ENCODE results near the gene ZDHHC20. TPM values are rescaled to one million over a fixed set of nuclear protein-coding genes. Genes with fewer than 3 reads are reported as not detected.

Gene ZDHHC20
- total and polyA plus RNA-seq, 2 of the 4 experiments (the other 2 are of a cell fraction), result 16.1 to 72.4 TPM

DNA sequence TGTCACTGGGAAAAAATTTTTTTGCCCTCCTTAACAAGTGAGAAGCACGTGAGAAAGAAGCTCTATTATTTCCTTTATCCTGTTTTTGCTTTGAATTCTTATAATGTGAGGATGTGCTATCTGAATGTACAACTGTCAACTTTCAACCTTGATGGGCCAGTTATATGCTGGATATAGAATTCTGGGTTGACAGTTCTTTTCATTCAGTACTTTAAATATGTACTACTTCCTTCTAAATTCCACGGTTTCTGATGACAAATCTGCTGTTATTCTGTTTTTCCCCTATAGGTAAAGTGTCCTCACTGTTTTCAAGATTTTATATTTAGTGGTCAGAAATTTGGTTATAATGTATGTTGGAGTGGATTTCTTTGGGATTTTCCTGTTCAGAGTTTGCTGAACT, 29.9 kb downstream of the ZDHHC20 start:
- Histone ChIP-seq H2BK5ac (ENCODE audit: low read depth, low read length, poor library complexity, severe bottlenecking) (no peak overlapping the region), H3K9ac (ENCODE audit: low read depth, low read length) (no peak overlapping the region), H4K91ac (ENCODE audit: insufficient read depth, low read depth, low read length) (no peak overlapping the region), H3K27ac (ENCODE audit: insufficient read depth, low read length) (no peak overlapping the region), H3K79me1 (ENCODE audit: low read depth in 1 of 2, low read length in 2 of 2) (peaks cover 21 to 27% of the 10 kb centered on the region in 2 experiments), H3K9me3 (ENCODE audit: control insufficient read depth, insufficient read depth, low read length) (no peaks in the 10 kb centered on the region), H3K4me3 (ENCODE audit: insufficient read depth, low read depth, low read length) (no peak overlapping the region), H2AK5ac (ENCODE audit: low read depth, low read length) (no peak overlapping the region), H4K20me1 (ENCODE audit: insufficient read depth, low read length) (no peaks in the 10 kb centered on the region), H3K56ac (ENCODE audit: extremely low read depth, insufficient read depth, low read length) (no peak overlapping the region), H3K36me3 (ENCODE audit: control insufficient read depth, insufficient read depth, low read length) (no peaks in the 10 kb centered on the region), H2AFZ (replicated peaks; ENCODE audit: low read length, poor library complexity) (no peak overlapping the region), H3K4me2 (ENCODE audit: low read depth, low read length) (no peak overlapping the region), H4K8ac (ENCODE audit: low read depth in 2 of 2, low read length in 2 of 2) (no peak overlapping the region), H3K23ac (ENCODE audit: low read depth, low read length) (no peak overlapping the region), H2BK15ac (ENCODE audit: low read depth, low read length) (no peak overlapping the region), H3K9me1 (ENCODE audit: insufficient read depth, low read length) (no peaks in the 10 kb centered on the region), H3K27me3 (ENCODE audit: control insufficient read depth, insufficient read depth, low read length) (no peaks in the 10 kb centered on the region), H3K4ac (ENCODE audit: low read depth, low read length) (no peak overlapping the region), H4K5ac (ENCODE audit: low read depth, low read length) (no peak overlapping the region), H2AK9ac (replicated peaks; ENCODE audit: low read depth, low read length, poor library complexity) (no peak overlapping the region), H3K4me1 (ENCODE audit: control insufficient read depth, insufficient read depth, low read length) (no peaks in the 10 kb centered on the region), H2BK20ac (ENCODE audit: low read depth, low read length) (no peak overlapping the region), H2BK120ac (ENCODE audit: low read depth, low read length) (no peak overlapping the region), H3K14ac (replicated peaks; ENCODE audit: low read depth, low read length) (no peak overlapping the region), H3K18ac (ENCODE audit: low read depth, low read length) (no peak overlapping the region)
- dilution Hi-C loops (cut with HindIII; ENCODE audit: low sequenced_read_pairs, unreplicated experiment) (no loop called here), in situ Hi-C loops (cut with MboI; ENCODE audit: low sequenced_read_pairs) (no loop called here), intact Hi-C loops (cut with micrococcal nuclease) (no loop called here)
- ChIA-PET CTCF (interaction anchor here (0.5 kb wide), 1 partner anchor 39 kb away, joined by 3 read pairs; no protein-coding TSS in a partner anchor), POLR2A (ENCODE audit: unreplicated experiment) (no interaction called here)
- WGBS, 2 experiments (ENCODE audit: extremely low coverage in 2 of 2, insufficient read length in 1 of 2), result no CpG with 5 or more reads among the region's 2 CpGs
- BruUV-seq (replicated peaks), result no TSS peak
- DNase-seq, result no peak
- no peak for TF ChIP-seq CTCF (conservative IDR thresholded peaks at IDR 0.05; ENCODE audit: low read depth, low read length)
- TF ChIP-seq NFE2L2 (IDR thresholded peaks at IDR 0.05; ENCODE audit: low read depth, low read length), result no peak
- TF ChIP-seq USF2 (IDR thresholded peaks at IDR 0.05; ENCODE audit: low read depth, low read length), result no peak
- TF ChIP-seq SMC3 (IDR thresholded peaks at IDR 0.05; ENCODE audit: low read depth, low read length), result no peak
- no peak for TF ChIP-seq RAD21 (IDR thresholded peaks at IDR 0.05; ENCODE audit: low read length)
- TF ChIP-seq ELK1 (IDR thresholded peaks at IDR 0.05; ENCODE audit: borderline replicate concordance, low read depth, low read length), result no peak
- TF ChIP-seq RCOR1 (IDR thresholded peaks at IDR 0.05; ENCODE audit: insufficient replicate concordance, low read length), result no peak
- TF ChIP-seq MXI1 (IDR thresholded peaks at IDR 0.05; ENCODE audit: borderline replicate concordance, low read depth, low read length), result no peak
- ATAC-seq (ENCODE audit: low read depth), result no peak
